ENCODE data around the gene PGLYRP2.
"Not testable (repeated sequence)": the region's sequence is repeated elsewhere in the genome, so short reads cannot be mapped to it uniquely, and the experiment has no call there.

Gene PGLYRP2, protein sequence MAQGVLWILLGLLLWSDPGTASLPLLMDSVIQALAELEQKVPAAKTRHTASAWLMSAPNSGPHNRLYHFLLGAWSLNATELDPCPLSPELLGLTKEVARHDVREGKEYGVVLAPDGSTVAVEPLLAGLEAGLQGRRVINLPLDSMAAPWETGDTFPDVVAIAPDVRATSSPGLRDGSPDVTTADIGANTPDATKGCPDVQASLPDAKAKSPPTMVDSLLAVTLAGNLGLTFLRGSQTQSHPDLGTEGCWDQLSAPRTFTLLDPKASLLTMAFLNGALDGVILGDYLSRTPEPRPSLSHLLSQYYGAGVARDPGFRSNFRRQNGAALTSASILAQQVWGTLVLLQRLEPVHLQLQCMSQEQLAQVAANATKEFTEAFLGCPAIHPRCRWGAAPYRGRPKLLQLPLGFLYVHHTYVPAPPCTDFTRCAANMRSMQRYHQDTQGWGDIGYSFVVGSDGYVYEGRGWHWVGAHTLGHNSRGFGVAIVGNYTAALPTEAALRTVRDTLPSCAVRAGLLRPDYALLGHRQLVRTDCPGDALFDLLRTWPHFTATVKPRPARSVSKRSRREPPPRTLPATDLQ

GRCh38 chr19:15479391-15480345 is at the start of gene PGLYRP2:
Gene PGLYRP2 (minus strand): TSS chr19:15479501. CDS start chr19:15479371, 130 bp downstream.
- H3K4me1 ChIP-seq (ENCODE audit: control insufficient read depth, insufficient read depth, low read length) = no peaks in the 10 kb centered on the region
- no peaks in the 10 kb centered on the region for H3K36me3 ChIP-seq (ENCODE audit: control insufficient read depth in 2 of 2, insufficient read depth in 2 of 2, low read length in 2 of 2)

GRCh38 chr19:15527705-15528104 is 48.4 kb upstream of the PGLYRP2 start:
- no peaks in the 10 kb centered on the region for H3K9me3 ChIP-seq (ENCODE audit: control insufficient read depth in 2 of 2, low read length in 2 of 2)
- no peaks in the 10 kb centered on the region for H3K4me1 ChIP-seq (ENCODE audit: control insufficient read depth, insufficient read depth, low read length)
- H3K27me3 ChIP-seq (ENCODE audit: control insufficient read depth in 1 of 2, insufficient read depth in 2 of 2, low read length in 2 of 2) = peaks cover 0 to 13% of the 10 kb centered on the region in 2 donors
- H3K36me3 ChIP-seq (ENCODE audit: control insufficient read depth in 2 of 2, insufficient read depth in 2 of 2, low read length in 2 of 2) = no peaks in the 10 kb centered on the region
- no peak overlapping the region for H3K27ac ChIP-seq (ENCODE audit: low read length)
- H3K4me3 ChIP-seq (ENCODE audit: low read length in 2 of 2) = no peak overlapping the region
- H3K9ac ChIP-seq (ENCODE audit: low read length in 2 of 2) = no peak overlapping the region

More at GRCh38 chr19:15479391-15480345, at the start of gene PGLYRP2:
- no peak within 1 kb of the TSS for H3K27ac ChIP-seq (ENCODE audit: low read length)
- no peak within 1 kb of the TSS for H3K9ac ChIP-seq (ENCODE audit: low read length in 2 of 2)
- peaks cover 0 to 5% of the 10 kb centered on the region in 2 donors for H3K9me3 ChIP-seq (ENCODE audit: control insufficient read depth in 2 of 2, low read length in 2 of 2)
- no peaks in the 10 kb centered on the region for H3K27me3 ChIP-seq (ENCODE audit: control insufficient read depth in 1 of 2, insufficient read depth in 2 of 2, low read length in 2 of 2)
- H3K4me3 ChIP-seq (ENCODE audit: low read length in 2 of 2) = no peak within 1 kb of the TSS

DNA sequence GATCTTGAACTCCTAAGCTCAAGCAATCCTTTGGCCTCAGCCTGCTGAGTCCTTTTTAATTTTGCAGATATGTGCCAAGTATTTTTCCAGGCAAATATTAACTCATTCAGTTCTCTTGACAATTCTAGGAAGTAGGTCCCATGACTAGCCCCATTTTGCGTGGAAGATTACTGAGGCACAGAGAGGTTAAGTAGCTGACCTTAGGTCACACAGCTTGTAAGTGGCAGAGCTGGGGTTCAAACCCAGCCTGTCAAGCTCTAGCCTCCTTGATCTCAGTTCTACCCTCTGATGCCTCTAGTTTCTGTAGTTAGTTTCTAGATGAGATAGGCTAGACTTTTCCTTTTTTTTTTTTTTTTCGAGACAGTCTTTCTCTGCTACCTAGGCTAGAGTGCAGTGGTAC is 47.1 kb upstream of the PGLYRP2 start:
- Histone ChIP-seq H3K4me1 (ENCODE audit: control insufficient read depth, insufficient read depth, low read length) (no peaks in the 10 kb centered on the region), H3K36me3 (ENCODE audit: control insufficient read depth in 2 of 2, insufficient read depth in 2 of 2, low read length in 2 of 2) (no peaks in the 10 kb centered on the region), H3K27ac (ENCODE audit: low read length) (no peak overlapping the region), H3K27me3 (ENCODE audit: control insufficient read depth in 1 of 2, insufficient read depth in 2 of 2, low read length in 2 of 2) (peaks cover 0 to 13% of the 10 kb centered on the region in 2 donors), H3K9ac (ENCODE audit: low read length in 2 of 2) (no peak overlapping the region), H3K9me3 (ENCODE audit: control insufficient read depth in 2 of 2, low read length in 2 of 2) (no peaks in the 10 kb centered on the region), H3K4me3 (ENCODE audit: low read length in 2 of 2) (no peak overlapping the region)

GRCh38 chr19:15525291-15525690 is 46.0 kb upstream of the PGLYRP2 start:
- Histone ChIP-seq H3K4me3 (ENCODE audit: low read length in 2 of 2) (no peak overlapping the region), H3K27ac (ENCODE audit: low read length) (no peak overlapping the region), H3K36me3 (ENCODE audit: control insufficient read depth in 2 of 2, insufficient read depth in 2 of 2, low read length in 2 of 2) (no peaks in the 10 kb centered on the region), H3K9me3 (ENCODE audit: control insufficient read depth in 2 of 2, low read length in 2 of 2) (no peaks in the 10 kb centered on the region), H3K9ac (ENCODE audit: low read length in 2 of 2) (no peak overlapping the region), H3K27me3 (ENCODE audit: control insufficient read depth in 1 of 2, insufficient read depth in 2 of 2, low read length in 2 of 2) (peaks cover 0 to 13% of the 10 kb centered on the region in 2 donors), H3K4me1 (ENCODE audit: control insufficient read depth, insufficient read depth, low read length) (no peaks in the 10 kb centered on the region)

DNA sequence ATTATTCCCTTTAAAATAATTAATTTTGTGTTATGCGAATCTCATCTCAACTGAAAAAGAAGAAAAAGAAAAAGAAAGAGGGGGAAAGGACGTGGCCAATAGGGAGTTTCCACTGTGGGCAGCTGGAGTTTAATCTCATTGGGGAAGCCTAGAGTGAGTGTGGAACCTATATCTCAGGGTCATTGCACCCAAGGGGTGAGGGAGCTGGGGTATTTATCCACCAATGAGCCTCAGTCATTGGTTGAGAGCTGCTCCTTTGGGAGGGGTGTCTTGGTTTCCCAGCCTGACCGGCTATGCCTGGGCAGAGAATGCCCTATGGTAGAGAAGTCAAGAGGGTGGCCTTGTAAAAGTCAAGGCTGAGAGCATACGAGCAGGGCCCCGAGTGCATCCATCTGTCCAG is 45.5 kb upstream of the PGLYRP2 start:
- Histone ChIP-seq H3K4me3 (ENCODE audit: low read length in 2 of 2) (no peak overlapping the region), H3K9me3 (ENCODE audit: control insufficient read depth in 2 of 2, low read length in 2 of 2) (no peaks in the 10 kb centered on the region), H3K4me1 (ENCODE audit: control insufficient read depth, insufficient read depth, low read length) (no peaks in the 10 kb centered on the region), H3K36me3 (ENCODE audit: control insufficient read depth in 2 of 2, insufficient read depth in 2 of 2, low read length in 2 of 2) (no peaks in the 10 kb centered on the region), H3K9ac (ENCODE audit: low read length in 2 of 2) (no peak overlapping the region), H3K27me3 (ENCODE audit: control insufficient read depth in 1 of 2, insufficient read depth in 2 of 2, low read length in 2 of 2) (peaks cover 0 to 12% of the 10 kb centered on the region in 2 donors), H3K27ac (ENCODE audit: low read length) (no peak overlapping the region)

DNA sequence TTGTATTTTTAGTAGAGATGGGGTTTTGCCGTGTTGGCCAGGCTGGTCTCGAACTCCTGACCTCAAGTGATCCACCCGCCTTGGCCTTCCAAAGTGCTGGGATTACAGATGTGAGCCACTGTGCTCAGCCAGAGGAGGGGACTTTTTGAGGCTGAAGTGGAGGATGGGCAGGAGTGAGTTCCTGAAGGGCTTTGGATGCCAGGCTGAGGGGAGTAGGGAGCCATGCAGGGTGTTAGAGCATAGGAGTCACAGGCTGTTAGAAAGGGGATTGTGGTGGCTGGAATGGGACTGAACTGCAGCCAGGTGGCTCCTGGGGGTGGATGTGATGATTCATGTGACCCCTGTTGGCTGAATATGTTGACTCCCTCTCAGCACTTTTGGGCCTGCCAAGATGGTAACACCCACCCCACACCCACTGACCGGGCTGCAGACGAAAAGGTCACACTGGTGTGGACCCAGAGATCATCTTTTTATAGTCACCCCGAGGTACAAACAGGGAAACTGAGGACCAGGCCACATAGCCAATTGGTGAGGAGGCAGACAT is 40.2 kb upstream of the PGLYRP2 start:
- Histone ChIP-seq H3K27me3 (ENCODE audit: control insufficient read depth in 1 of 2, insufficient read depth in 2 of 2, low read length in 2 of 2) (peaks cover 0 to 4% of the 10 kb centered on the region in 2 donors), H3K27ac (ENCODE audit: low read length) (no peak overlapping the region), H3K9ac (ENCODE audit: low read length in 2 of 2) (no peak overlapping the region), H3K4me1 (ENCODE audit: control insufficient read depth, insufficient read depth, low read length) (no peaks in the 10 kb centered on the region), H3K9me3 (ENCODE audit: control insufficient read depth in 2 of 2, low read length in 2 of 2) (no peaks in the 10 kb centered on the region), H3K36me3 (ENCODE audit: control insufficient read depth in 2 of 2, insufficient read depth in 2 of 2, low read length in 2 of 2) (no peaks in the 10 kb centered on the region), H3K4me3 (ENCODE audit: low read length in 2 of 2) (no peak overlapping the region)

- no peak overlapping the region for H3K4me3 ChIP-seq (ENCODE audit: low read length in 2 of 2)
- peaks cover 0 to 4% of the 10 kb centered on the region in 2 donors for H3K27me3 ChIP-seq (ENCODE audit: control insufficient read depth in 1 of 2, insufficient read depth in 2 of 2, low read length in 2 of 2)
- H3K9ac ChIP-seq (ENCODE audit: low read length in 2 of 2) = no peak overlapping the region
- H3K9me3 ChIP-seq (ENCODE audit: control insufficient read depth in 2 of 2, low read length in 2 of 2) = no peaks in the 10 kb centered on the region
- no peak overlapping the region for H3K27ac ChIP-seq (ENCODE audit: low read length)
- no peaks in the 10 kb centered on the region for H3K4me1 ChIP-seq (ENCODE audit: control insufficient read depth, insufficient read depth, low read length)
- H3K36me3 ChIP-seq (ENCODE audit: control insufficient read depth in 2 of 2, insufficient read depth in 2 of 2, low read length in 2 of 2) = no peaks in the 10 kb centered on the region
Measured at GRCh38 chr19:15517778-15518177, 38.5 kb upstream of the PGLYRP2 start.

GRCh38 chr19:15516363-15516762 is 37.1 kb upstream of the PGLYRP2 start:
- Histone ChIP-seq H3K9me3 (ENCODE audit: control insufficient read depth in 2 of 2, low read length in 2 of 2) (no peaks in the 10 kb centered on the region), H3K9ac (ENCODE audit: low read length in 2 of 2) (no peak overlapping the region), H3K27ac (ENCODE audit: low read length) (no peak overlapping the region), H3K36me3 (ENCODE audit: control insufficient read depth in 2 of 2, insufficient read depth in 2 of 2, low read length in 2 of 2) (no peaks in the 10 kb centered on the region), H3K4me1 (ENCODE audit: control insufficient read depth, insufficient read depth, low read length) (no peaks in the 10 kb centered on the region), H3K4me3 (ENCODE audit: low read length in 2 of 2) (no peak overlapping the region), H3K27me3 (ENCODE audit: control insufficient read depth in 1 of 2, insufficient read depth in 2 of 2, low read length in 2 of 2) (peaks cover 6 to 8% of the 10 kb centered on the region in 2 donors)

GRCh38 chr19:15515227-15515625 is 35.9 kb upstream of the PGLYRP2 start:
- H3K9me3 ChIP-seq (ENCODE audit: control insufficient read depth in 2 of 2, low read length in 2 of 2); H3K4me3 ChIP-seq (ENCODE audit: low read length in 2 of 2); H3K9ac ChIP-seq (ENCODE audit: low read length in 2 of 2); H3K4me1 ChIP-seq (ENCODE audit: control insufficient read depth, insufficient read depth, low read length); H3K27me3 ChIP-seq (ENCODE audit: control insufficient read depth in 1 of 2, insufficient read depth in 2 of 2, low read length in 2 of 2); H3K36me3 ChIP-seq (ENCODE audit: control insufficient read depth in 2 of 2, insufficient read depth in 2 of 2, low read length in 2 of 2); H3K27ac ChIP-seq (ENCODE audit: low read length): not testable (repeated sequence)

DNA sequence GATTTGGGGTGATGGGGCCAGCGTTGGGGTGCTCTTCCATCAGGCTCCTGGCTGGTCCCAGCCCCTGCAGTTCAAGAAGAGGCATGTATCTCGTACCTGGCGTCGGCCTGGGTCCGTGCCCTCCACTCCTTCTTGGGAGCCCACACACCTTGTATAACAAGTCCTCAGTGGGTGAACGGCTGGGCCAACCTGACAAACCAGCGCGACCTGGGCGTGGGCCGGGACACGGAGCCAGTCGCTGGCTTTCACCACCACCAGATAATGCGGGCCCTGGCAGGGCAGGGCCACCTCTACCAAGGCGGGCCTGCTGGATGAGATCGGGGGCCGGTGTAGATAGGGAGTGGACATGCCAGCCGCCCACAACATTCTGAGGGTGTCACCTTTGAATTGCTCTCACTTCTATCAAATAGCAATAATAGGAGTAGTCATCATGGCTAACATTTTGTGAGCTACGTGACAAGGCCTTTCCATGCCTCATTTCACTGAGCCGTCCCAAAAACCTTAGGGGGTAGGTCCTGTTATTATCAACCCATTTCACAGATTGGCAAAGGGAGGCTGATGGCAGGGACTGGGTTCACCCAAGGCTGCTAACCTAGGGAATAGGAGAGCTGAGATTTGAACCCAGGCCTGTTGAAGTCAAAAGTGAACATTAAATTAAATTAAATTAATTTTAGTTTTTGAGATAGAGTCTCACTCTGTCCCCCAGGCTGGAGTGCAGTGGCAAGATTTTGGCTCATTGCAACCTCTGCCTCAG is 32.5 kb upstream of the PGLYRP2 start:
- peaks cover 26 to 34% of the 10 kb centered on the region in 2 donors for H3K27me3 ChIP-seq (ENCODE audit: control insufficient read depth in 1 of 2, insufficient read depth in 2 of 2, low read length in 2 of 2)
- no peak overlapping the region for H3K27ac ChIP-seq (ENCODE audit: low read length)

More for the DNA sequence above, 32.5 kb upstream of the PGLYRP2 start:
- Histone ChIP-seq H3K4me3 (ENCODE audit: low read length in 2 of 2) (no peak overlapping the region), H3K9me3 (ENCODE audit: control insufficient read depth in 2 of 2, low read length in 2 of 2) (no peaks in the 10 kb centered on the region), H3K36me3 (ENCODE audit: control insufficient read depth in 2 of 2, insufficient read depth in 2 of 2, low read length in 2 of 2) (no peaks in the 10 kb centered on the region), H3K9ac (ENCODE audit: low read length in 2 of 2) (no peak overlapping the region), H3K4me1 (ENCODE audit: control insufficient read depth, insufficient read depth, low read length) (no peaks in the 10 kb centered on the region)
